ENCODE data around the gene DNER. TPM values are rescaled to one million over a fixed set of nuclear protein-coding genes. Genes with fewer than 3 reads are reported as not detected.

Gene DNER
- polyA plus RNA-seq, 3 donors = 0.12 to 0.20 (median 0.16) TPM

- H3K36me3 Mint-ChIP-seq = no peaks in the 10 kb centered on the region
- TF ChIP-seq, protein P1, sequence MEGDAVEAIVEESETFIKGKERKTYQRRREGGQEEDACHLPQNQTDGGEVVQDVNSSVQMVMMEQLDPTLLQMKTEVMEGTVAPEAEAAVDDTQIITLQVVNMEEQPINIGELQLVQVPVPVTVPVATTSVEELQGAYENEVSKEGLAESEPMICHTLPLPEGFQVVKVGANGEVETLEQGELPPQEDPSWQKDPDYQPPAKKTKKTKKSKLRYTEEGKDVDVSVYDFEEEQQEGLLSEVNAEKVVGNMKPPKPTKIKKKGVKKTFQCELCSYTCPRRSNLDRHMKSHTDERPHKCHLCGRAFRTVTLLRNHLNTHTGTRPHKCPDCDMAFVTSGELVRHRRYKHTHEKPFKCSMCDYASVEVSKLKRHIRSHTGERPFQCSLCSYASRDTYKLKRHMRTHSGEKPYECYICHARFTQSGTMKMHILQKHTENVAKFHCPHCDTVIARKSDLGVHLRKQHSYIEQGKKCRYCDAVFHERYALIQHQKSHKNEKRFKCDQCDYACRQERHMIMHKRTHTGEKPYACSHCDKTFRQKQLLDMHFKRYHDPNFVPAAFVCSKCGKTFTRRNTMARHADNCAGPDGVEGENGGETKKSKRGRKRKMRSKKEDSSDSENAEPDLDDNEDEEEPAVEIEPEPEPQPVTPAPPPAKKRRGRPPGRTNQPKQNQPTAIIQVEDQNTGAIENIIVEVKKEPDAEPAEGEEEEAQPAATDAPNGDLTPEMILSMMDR (IDR thresholded peaks at IDR 0.05) = no peak
- WGBS (ENCODE audit: insufficient coverage) = 69% methylated on average over 6 of the region's 9 CpGs
Measured at GRCh38 chr2:229634601-229635370, 79.6 kb downstream of the DNER start.

DNA sequence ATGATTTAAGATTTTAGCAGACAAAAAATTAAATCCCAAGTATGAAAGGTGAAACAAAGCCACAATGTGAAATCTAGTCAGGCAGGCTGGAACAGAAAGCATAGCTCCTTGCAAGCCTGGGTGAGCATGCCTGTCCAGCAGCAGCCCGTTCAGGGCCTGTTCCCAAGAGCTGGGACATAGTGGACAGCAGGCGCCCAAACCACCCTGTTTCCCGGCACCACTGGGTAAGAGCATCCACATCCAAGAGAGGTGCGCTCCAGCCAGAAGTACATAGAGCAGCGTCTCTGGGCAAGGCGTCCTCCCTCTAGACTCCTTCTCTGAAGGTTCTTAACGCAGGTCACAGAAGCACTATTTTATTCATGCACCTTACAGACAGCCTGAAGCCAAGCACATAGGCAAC lies 80.8 kb downstream of the DNER start:
- TF ChIP-seq, protein P1 (IDR thresholded peaks at IDR 0.05) = no peak
- no peaks in the 10 kb centered on the region for H3K79me2 ChIP-seq (ENCODE audit: insufficient read depth, low read length)
- H3K9me3 Mint-ChIP-seq = peaks cover 0 to 1% (median 0%) of the 10 kb centered on the region in 7 donors
- no peak overlapping the region for H3K4me3 Mint-ChIP-seq
- H3K4me1 ChIP-seq (ENCODE audit: control insufficient read depth in 1 of 2, insufficient read depth in 2 of 2, low read length in 2 of 2) = no peaks in the 10 kb centered on the region
- 86% methylated on average over 6 of the region's 7 CpGs for WGBS (ENCODE audit: insufficient coverage)
- H3K36me3 Mint-ChIP-seq = no peaks in the 10 kb centered on the region
- no peak overlapping the region for H2AFZ ChIP-seq (ENCODE audit: insufficient read depth, low read depth, low read length, poor library complexity, severe bottlenecking)
- no peak overlapping the region for H3K9ac ChIP-seq (ENCODE audit: insufficient read depth, low read length, poor library complexity, severe bottlenecking)
- H3K4me3 ChIP-seq (replicated peaks in 1 of 3; ENCODE audit: low read depth in 2 of 3, low read length in 3 of 3) = no peak overlapping the region
- H3K36me3 ChIP-seq (replicated peaks in 1 of 2; ENCODE audit: control insufficient read depth in 1 of 2, insufficient read depth in 2 of 2, low read length in 2 of 2) = no peaks in the 10 kb centered on the region
- peaks cover 0 to 6% (median 2%) of the 10 kb centered on the region in 3 donors for H3K27me3 Mint-ChIP-seq (ENCODE audit: low read depth in 3 of 3)
- no peak for DNase-seq
- no peaks in the 10 kb centered on the region for H3K4me1 Mint-ChIP-seq
- no peaks in the 10 kb centered on the region for H4K20me1 ChIP-seq (ENCODE audit: insufficient read depth, low read length)
- H3K27ac Mint-ChIP-seq = no peak overlapping the region
- H3K27me3 ChIP-seq (ENCODE audit: control insufficient read depth in 2 of 2, insufficient read depth in 2 of 2, low read length in 2 of 2) = no peaks in the 10 kb centered on the region
- no peak overlapping the region for H3K4me2 ChIP-seq (replicated peaks; ENCODE audit: extremely low read depth, low read length, poor library complexity, severe bottlenecking)
- intact Hi-C loops (cut with micrococcal nuclease) = no loop called here
- H3K27ac ChIP-seq (ENCODE audit: low read depth in 1 of 2, low read length in 2 of 2) = no peak overlapping the region
- no peaks in the 10 kb centered on the region for H3K9me3 ChIP-seq (replicated peaks in 1 of 2; ENCODE audit: control insufficient read depth in 1 of 2, insufficient read depth in 1 of 2, low read length in 2 of 2)

More at GRCh38 chr2:229634601-229635370, 79.6 kb downstream of the DNER start:
- Mint-ChIP-seq H3K27me3 (ENCODE audit: low read depth in 3 of 3) (peaks cover 0 to 9% (median 2%) of the 10 kb centered on the region in 3 donors), H3K27ac (no peak overlapping the region), H3K9me3 (peaks cover 0 to 6% (median 0%) of the 10 kb centered on the region in 7 donors), H3K4me1 (no peaks in the 10 kb centered on the region), H3K4me3 (no peak overlapping the region)
- Histone ChIP-seq H2AFZ (ENCODE audit: insufficient read depth, low read depth, low read length, poor library complexity, severe bottlenecking) (no peak overlapping the region), H3K36me3 (replicated peaks in 1 of 2; ENCODE audit: control insufficient read depth in 1 of 2, insufficient read depth in 2 of 2, low read length in 2 of 2) (no peaks in the 10 kb centered on the region), H3K4me1 (ENCODE audit: control insufficient read depth in 1 of 2, insufficient read depth in 2 of 2, low read length in 2 of 2) (no peaks in the 10 kb centered on the region), H3K9ac (ENCODE audit: insufficient read depth, low read length, poor library complexity, severe bottlenecking) (no peak overlapping the region), H3K9me3 (replicated peaks in 1 of 2; ENCODE audit: control insufficient read depth in 1 of 2, insufficient read depth in 1 of 2, low read length in 2 of 2) (no peaks in the 10 kb centered on the region), H3K79me2 (ENCODE audit: insufficient read depth, low read length) (no peaks in the 10 kb centered on the region), H3K4me3 (replicated peaks in 1 of 3; ENCODE audit: low read depth in 2 of 3, low read length in 3 of 3) (no peak overlapping the region), H4K20me1 (ENCODE audit: insufficient read depth, low read length) (no peaks in the 10 kb centered on the region), H3K27ac (ENCODE audit: low read depth in 1 of 2, low read length in 2 of 2) (no peak overlapping the region), H3K4me2 (replicated peaks; ENCODE audit: extremely low read depth, low read length, poor library complexity, severe bottlenecking) (no peak overlapping the region), H3K27me3 (ENCODE audit: control insufficient read depth in 2 of 2, insufficient read depth in 2 of 2, low read length in 2 of 2) (no peaks in the 10 kb centered on the region)
- DNase-seq = no peak
- intact Hi-C loops (cut with micrococcal nuclease) = no loop called here
